ENCODE data around the gene SCAMP5.

GRCh38 chr15:74958320-74958907 lies 36.9 kb upstream of the SCAMP5 start:
- TF ChIP-seq POLR2AphosphoS5 (IDR thresholded peaks at IDR 0.05; ENCODE audit: low read depth, low read length) (no peak), POLR2A (IDR thresholded peaks at IDR 0.05; ENCODE audit: low read depth, low read length) (no peak)
